ENCODE data around the gene CA4. TPM values are rescaled to one million over a fixed set of nuclear protein-coding genes. Genes with fewer than 3 reads are reported as not detected.

Gene CA4
- total and polyA plus RNA-seq, 9 of the 15 experiments (the other 6 are each of a cell fraction or from before 2014, with no cell fraction given): 0.13 TPM; not detected in 7

GRCh38 chr17:60135151-60135950, 14.4 kb upstream of the CA4 start (continued):
- no peak for TF ChIP-seq PHB (CRISPR knock-in tag; IDR thresholded peaks at IDR 0.05)
- no peak for TF ChIP-seq U2AF2 (optimal IDR thresholded peaks at IDR 0.05; ENCODE audit: low read depth, low read length)
- no peak for TF ChIP-seq TGIF2 (CRISPR knock-in tag; IDR thresholded peaks at IDR 0.05)
- peak; percentile 63 for TF ChIP-seq KDM5B (IDR thresholded peaks at IDR 0.05; ENCODE audit: insufficient replicate concordance, low read depth, low read length)
- TF ChIP-seq FUS (optimal IDR thresholded peaks at IDR 0.05; ENCODE audit: low read depth, low read length): no peak
- no peak; the same call in none of the 2 replicates for TF ChIP-seq ZNF740 (CRISPR knock-in tag; IDR thresholded peaks at IDR 0.05)
- TF ChIP-seq ZNF740 (tag; IDR thresholded peaks at IDR 0.05): no peak
- TF ChIP-seq MECOM (CRISPR knock-in tag; IDR thresholded peaks at IDR 0.05): no peak
- TF ChIP-seq DEAF1 (CRISPR knock-in tag; IDR thresholded peaks at IDR 0.05): no peak
- TF ChIP-seq ZNF184 (CRISPR knock-in tag; IDR thresholded peaks at IDR 0.05): no peak
- no peak for TF ChIP-seq RNF219 (CRISPR knock-in tag; IDR thresholded peaks at IDR 0.05)
- no peak for TF ChIP-seq CHCHD3 (CRISPR knock-in tag; IDR thresholded peaks at IDR 0.05)
- TF ChIP-seq POLR2AphosphoS2 (IDR thresholded peaks at IDR 0.05; ENCODE audit: low read length): no peak
- TF ChIP-seq DNMT1 (IDR thresholded peaks at IDR 0.05): 0 out of 2 replicates have a peak, but pooled peaks have one; percentile 39
- peak; percentile 82 for TF ChIP-seq SAP30 (IDR thresholded peaks at IDR 0.05; ENCODE audit: borderline replicate concordance, insufficient read depth, low read depth, low read length, poor library complexity, severe bottlenecking)
- TF ChIP-seq C11orf30 (IDR thresholded peaks at IDR 0.05; ENCODE audit: low read depth): peak; percentile 68
- no peak for TF ChIP-seq DPF2 (IDR thresholded peaks at IDR 0.05)
- TF ChIP-seq BRCA1 (IDR thresholded peaks at IDR 0.05): no peak
- no peak for TF ChIP-seq BRCA1 (CRISPR knock-in tag; IDR thresholded peaks at IDR 0.05)
- TF ChIP-seq ZC3H4 (CRISPR knock-in tag; IDR thresholded peaks at IDR 0.05; ENCODE audit: borderline replicate concordance): no peak
- no peak for TF ChIP-seq ZC3H8 (IDR thresholded peaks at IDR 0.05)
- TF ChIP-seq HOXB6 (CRISPR knock-in tag; IDR thresholded peaks at IDR 0.05; ENCODE audit: borderline replicate concordance): no peak
- peak; percentile 39; the same call in 1 of the 2 replicates for TF ChIP-seq ESRRA (IDR thresholded peaks at IDR 0.05; ENCODE audit: borderline replicate concordance, low read depth)
- peak; percentile 78; the same call in 1 of the 2 replicates for TF ChIP-seq PHF8 (IDR thresholded peaks at IDR 0.05; ENCODE audit: borderline replicate concordance, low read length)
- TF ChIP-seq RFX5 (IDR thresholded peaks at IDR 0.05; ENCODE audit: low read depth, low read length): no peak
- TF ChIP-seq ZNF696 (CRISPR knock-in tag; conservative IDR thresholded peaks at IDR 0.05): no peak
- peak; percentile 55 for TF ChIP-seq FOS (IDR thresholded peaks at IDR 0.05; ENCODE audit: extremely low read depth, insufficient read length)
